ENCODE measurements around the gene TBC1D3H.
"Not testable (repeated sequence)": the region's sequence is repeated elsewhere in the genome, so short reads cannot be mapped to it uniquely, and the experiment has no call there.

TBC1D3H gene

GRCh38 chr17:36388385-36389245 is at the start of gene TBC1D3H:
TBC1D3H (minus strand) TSS chr17:36388435; CDS start chr17:36386895, 1,540 bp downstream.
- not testable (repeated sequence) for DNase-seq (ENCODE audit: low spot score)

- not testable (repeated sequence) for DNase-seq (ENCODE audit: low spot score)
These were observed 40.7 kb upstream of the TBC1D3H start for GRCh38 chr17:36428891-36429290.

GRCh38 chr17:36415180-36415941 is 27.1 kb upstream of the TBC1D3H start:
- not testable (repeated sequence) for DNase-seq (ENCODE audit: low spot score)

- not testable (repeated sequence) for DNase-seq (ENCODE audit: low spot score)
These were observed 2.9 kb upstream of the TBC1D3H start for GRCh38 chr17:36390943-36391645.

- not testable (repeated sequence) for DNase-seq (ENCODE audit: low spot score)
These were observed 12.3 kb downstream of the TBC1D3H start for GRCh38 chr17:36375938-36376337.

GRCh38 chr17:36362496-36362895 is 25.7 kb downstream of the TBC1D3H start:
- DNase-seq (ENCODE audit: low spot score): not testable (repeated sequence)

All from RKO (cell line).